Subcutaneous adipose tissue (tissue), 4 donors: ENCODE measurements around the gene SPA17. TPM values are rescaled to one million over a fixed set of nuclear protein-coding genes. Genes with fewer than 3 reads are reported as not detected.

Source experiments
- total RNA-seq, 4 donors: library from RNA; depleted of rRNA; stranded (reverse); fragments of >200 nt; gene quantifications; one replicate each; pipeline ENCODE4 v1.1.0, GENCODE V29; 2016
- TF ChIP-seq, protein P1 (sequence below): fragments of 450-650 bp; IDR thresholded peaks from one replicate; pipeline ENCODE4 v1.5.1; 2016; ENCODE audit warnings: low read depth, mild to moderate bottlenecking, control low read depth, antibody characterized with exemption, moderate library complexity

SPA17 gene
- total RNA-seq, 4 donors from 2014 or later = 0.94 to 5.3 (median 1.5) TPM

DNA sequence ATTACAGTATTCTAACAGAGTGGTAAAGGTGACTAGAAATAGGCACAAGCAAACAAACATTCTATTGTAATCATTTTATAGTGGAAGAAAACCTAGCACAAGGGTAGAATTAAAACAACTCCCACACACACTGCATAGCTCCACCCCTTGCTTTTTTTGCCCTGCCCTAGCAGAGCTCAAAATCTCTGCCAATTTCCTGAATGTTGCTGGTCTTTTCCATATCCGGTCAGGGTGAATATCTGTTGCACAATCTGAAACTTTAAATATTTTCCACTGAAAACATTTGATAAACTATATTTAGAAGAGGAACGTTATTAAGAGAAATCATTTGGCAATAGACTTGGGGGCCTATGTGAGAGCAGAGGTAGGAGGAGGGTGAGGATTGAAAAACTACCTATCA is 2.7 kb downstream of the SPA17 start:
- TF ChIP-seq, protein P1, sequence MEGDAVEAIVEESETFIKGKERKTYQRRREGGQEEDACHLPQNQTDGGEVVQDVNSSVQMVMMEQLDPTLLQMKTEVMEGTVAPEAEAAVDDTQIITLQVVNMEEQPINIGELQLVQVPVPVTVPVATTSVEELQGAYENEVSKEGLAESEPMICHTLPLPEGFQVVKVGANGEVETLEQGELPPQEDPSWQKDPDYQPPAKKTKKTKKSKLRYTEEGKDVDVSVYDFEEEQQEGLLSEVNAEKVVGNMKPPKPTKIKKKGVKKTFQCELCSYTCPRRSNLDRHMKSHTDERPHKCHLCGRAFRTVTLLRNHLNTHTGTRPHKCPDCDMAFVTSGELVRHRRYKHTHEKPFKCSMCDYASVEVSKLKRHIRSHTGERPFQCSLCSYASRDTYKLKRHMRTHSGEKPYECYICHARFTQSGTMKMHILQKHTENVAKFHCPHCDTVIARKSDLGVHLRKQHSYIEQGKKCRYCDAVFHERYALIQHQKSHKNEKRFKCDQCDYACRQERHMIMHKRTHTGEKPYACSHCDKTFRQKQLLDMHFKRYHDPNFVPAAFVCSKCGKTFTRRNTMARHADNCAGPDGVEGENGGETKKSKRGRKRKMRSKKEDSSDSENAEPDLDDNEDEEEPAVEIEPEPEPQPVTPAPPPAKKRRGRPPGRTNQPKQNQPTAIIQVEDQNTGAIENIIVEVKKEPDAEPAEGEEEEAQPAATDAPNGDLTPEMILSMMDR = no peak

DNA sequence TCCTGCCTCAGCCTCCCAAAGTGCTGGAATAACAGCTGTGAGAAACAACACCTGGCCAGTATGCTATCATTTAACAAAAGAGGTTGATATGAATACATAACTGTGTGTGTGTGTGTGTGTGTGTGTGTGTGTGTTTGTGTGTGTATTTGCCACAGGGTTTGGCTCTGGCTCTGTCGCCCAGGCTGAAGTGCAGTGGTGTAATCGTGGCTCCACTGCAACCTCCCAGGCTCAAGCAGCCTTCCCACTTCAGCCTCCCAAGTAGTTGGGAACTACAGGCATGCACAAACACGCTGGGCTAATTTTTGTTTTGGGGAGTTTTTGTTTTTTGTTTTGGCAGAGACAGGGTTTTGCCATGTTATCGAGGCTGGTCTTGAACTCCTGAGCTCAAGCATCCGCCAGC is 4.7 kb downstream of the SPA17 start:
- TF ChIP-seq, protein P1 = no peak

DNA sequence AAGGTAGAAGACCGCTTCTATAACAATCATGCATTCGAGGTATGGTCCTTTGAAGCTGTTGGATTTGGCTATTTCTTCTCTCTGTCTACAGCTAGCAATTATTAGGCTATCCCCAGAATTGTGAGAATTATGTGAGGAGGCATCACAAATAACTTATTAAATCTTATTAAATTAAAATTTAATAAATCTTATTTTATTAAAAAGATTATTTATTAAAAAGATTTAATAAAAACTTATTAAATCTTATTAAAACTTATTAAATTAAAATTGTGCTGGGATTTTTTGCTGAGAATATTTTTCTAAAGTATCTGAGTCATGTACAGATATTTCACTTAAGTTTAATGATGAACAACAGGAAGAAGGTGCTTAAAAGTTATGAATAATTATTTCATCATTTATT is 7.7 kb downstream of the SPA17 start:
- TF ChIP-seq, protein P1 = no peak

DNA sequence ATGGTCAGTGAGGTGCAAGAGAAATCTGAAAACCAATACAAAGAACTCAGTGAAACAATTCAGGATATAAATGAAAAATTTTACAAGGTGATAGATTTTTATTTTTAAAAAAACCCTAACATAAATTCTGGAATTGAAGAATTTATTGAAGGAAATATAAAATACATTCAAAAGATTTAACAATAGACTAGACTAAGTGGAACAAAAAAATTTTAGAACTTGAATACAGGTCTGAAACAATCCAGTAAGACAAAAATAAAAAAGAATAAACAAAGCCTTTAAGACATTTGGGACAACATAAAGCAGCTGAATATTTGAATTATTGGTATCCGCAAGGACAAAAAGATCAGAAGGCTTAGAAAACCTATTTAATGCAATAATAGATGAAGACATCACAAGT is 8.7 kb downstream of the SPA17 start:
- TF ChIP-seq, protein P1 = no peak

DNA sequence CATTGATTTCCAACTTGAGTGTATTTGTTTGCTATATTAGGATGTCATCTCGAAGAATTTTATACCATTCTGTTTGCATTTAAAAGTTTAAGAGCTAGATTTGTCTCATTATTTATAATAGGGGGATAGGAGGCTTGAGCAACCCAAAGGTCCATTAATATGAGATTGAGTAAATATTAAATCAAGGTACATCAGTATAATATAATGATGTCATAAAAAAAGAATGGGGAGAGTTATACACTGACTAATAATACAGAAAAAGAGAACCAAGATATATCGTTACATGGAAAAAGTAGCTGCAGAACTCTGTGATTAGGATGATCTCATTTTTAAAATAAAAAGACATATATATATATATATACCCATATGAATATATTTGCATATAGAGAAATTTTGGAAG is 19.4 kb downstream of the SPA17 start:
- TF ChIP-seq, protein P1 = no peak

DNA sequence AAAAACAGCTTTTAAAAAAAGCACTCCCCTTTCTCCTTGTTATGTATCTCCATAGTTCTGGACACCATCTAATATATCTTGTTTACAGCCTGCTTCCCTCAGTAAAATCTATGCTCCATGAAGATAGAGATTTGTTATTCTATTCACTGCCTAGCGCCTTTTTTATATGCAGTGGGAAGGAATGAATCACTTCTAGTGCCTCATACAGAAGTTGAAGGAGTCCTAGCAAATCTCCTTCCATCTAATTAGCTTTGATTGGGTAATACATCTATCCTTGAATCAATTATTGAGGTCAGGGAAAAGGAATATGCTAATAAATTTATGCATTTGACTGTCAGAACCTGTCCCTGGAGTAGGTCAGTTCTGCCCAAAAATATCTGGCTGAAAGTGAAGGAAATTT is 25.8 kb downstream of the SPA17 start:
- TF ChIP-seq, protein P1 = no peak

DNA sequence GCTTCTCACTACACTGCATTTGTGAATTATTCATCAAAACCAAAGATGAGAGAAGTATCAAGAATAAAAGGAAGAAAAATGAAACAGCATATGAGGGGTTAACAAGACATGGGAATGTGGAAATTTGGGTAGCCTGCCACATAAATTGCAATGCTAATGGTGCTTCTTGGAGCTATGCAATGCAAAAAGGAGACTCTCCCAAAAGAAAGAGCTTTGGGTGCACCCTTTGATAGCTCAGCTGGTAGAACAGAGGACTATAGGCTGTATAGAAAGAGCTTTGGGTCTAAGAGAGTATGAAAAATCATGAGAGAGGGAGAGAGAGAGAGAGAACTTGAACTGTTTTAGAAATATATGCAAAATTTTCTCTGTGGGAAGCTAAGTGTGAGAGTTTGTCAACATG is 26.3 kb downstream of the SPA17 start:
- TF ChIP-seq, protein P1 = no peak
